Iris pigment epithelial cell (primary cell): ENCODE results near the gene RGS19.

Source experiments
- DNase-seq: peaks from one replicate; pipeline ENCODE4 v3.0.0-alpha.2; 2011; ENCODE audit warnings: low read depth

The RGS19 gene

DNA sequence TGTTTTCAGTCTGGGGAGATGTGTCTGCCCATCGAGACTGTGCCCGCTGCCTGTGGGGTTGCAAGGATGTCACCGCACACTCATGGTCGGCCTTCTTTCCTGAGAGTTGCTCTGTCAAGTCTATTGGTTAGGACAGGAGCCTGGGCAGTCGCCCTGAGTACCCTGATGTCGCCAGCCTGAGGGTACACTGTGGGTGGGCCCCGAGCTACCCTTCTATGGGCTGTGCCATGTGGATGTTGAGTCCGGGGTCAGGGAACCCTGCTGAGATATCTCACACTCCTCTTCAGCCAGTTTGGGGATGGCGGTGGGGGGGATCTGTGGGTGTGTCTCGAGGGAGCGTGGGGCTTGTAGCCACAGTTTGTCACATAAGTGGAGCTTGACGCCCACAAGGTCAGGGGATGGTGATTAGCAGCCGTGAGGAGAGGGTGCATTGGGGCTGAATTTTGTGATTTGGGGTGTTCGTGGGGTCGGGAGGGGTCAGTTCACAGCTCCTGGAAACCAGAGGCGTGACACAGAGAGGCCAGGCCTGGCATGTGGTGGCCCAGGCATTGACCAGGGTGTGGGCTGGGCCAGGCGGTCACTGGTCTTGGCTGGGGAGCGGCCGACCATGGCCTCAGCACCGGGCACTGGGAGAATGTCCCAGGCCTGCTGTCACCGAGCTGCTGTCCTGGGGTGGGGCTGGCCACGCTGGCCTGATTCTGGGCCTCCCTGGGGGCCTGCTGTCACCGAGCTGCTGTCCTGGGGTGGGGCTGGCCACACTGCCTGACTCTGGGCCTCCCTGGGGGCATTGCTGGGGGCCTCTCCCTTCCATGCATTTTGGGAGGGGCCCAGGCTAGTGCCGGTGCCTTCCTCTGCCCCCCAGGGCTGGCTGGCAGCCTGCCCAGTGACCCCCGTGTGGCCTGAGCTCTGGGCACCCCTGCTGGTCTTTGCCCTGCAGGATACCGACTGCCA, 29.7 kb upstream of the RGS19 start:
- no peak for DNase-seq

DNA sequence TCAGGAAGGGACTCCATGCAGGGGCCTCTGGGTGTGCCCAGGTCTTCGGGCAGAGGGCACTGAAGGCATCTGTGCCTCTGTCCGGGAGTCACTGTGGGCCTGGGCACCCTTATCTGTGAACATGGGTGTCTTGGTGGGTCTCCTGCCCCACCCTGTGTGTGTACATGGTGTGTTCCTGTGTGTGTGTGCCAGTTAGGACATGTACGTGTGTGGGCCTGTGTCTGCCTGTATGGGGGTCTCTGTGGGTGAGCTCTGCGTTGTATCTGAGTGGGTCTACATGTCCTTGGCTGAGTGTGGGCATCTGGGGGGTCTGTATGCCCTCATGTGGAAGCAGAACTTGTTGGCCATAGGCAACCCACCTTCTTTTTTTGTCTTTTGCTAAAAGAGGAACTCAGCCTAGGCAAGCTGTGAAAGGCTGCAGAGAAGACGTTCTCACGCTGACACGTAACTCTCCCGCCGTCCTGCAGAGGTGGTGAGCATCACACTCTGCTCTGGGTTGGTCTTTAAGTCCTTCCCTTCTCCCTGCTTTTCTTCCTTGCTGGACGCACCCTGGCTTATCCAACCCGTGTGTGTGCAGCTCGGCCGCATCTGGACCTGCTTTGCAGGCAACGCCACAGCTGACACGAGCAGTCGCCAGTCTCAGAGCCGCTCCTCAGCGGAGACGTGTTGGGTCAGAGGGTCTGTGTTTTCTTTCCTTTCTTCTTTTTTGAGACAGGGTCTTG, 28.6 kb upstream of the RGS19 start:
- no peak for DNase-seq

DNA sequence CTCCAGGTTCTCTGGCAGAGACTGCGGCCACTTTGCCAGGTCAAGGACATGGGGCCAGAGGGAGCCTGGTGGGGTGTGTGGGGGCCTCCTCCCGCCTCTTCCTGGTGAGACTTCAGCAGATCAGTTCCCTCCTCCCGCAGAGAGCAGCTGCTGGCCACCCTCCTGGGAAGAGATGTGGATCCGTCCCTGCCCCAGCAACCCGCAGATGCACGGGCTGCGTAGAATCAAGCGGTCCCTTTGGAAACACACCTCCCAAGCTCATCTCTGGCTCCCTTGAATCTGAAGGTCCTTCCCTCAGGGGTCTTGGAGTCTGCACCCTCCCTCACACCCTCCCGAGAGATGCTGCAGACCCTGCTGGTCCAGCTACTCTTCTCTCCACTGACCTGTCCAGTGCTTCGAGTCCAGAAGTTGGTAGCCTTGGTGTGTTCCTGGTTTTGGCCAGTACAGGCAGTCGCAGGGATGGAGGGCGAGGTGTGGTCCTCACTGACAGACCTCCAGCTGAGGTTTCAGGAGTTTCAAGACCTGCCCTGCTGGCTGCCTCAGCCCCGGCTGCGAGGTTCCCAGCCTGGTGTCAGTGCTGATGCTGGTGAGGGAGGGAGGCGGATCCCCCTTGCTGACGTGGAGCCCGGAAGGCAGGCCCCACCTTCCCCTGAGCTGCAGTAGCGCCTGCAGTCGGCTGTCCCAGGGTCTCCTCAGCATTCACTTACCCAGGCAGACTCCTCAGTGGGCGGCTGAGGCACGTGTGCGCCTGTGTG, 27.8 kb upstream of the RGS19 start, which contains the start of gene NPBWR2:
TSS of gene NPBWR2 (minus strand) at position 585 of the 755 bp plus-strand sequence. CDS start 734 bp downstream, outside the sequence.
- DNase-seq = no peak

GRCh38 chr20:64106435-64106961, 27.2 kb upstream of the RGS19 start:
- DNase-seq = no peak

DNA sequence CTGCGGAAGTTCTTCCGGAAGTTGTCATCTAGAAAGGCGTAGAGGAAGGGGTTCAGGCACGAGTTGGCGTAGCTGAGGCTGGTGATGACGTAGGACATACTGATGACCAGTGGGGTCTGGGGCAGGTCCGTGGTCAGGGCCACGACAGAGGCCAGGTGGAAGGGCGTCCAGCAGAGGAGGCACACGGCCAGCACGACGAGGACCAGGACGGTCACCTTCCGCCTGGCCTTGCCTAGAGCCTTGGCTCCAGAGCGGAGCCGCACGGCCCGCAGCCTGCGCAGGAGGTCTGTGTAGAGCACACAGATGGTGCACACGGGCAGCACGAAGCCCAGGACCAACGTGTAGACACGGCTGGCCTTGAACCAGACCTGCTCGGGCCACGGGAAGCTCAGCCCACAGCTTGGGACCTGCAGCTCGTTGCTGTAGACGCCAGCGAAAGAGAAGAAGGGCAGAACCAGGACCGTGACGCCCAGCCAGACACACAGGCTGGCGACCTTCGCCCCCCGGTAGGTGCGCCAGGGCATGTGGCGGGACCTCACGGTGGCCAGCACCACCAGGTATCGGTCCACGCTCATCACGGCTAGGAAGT, 26.6 kb upstream of the RGS19 start:
- no peak for DNase-seq

DNA sequence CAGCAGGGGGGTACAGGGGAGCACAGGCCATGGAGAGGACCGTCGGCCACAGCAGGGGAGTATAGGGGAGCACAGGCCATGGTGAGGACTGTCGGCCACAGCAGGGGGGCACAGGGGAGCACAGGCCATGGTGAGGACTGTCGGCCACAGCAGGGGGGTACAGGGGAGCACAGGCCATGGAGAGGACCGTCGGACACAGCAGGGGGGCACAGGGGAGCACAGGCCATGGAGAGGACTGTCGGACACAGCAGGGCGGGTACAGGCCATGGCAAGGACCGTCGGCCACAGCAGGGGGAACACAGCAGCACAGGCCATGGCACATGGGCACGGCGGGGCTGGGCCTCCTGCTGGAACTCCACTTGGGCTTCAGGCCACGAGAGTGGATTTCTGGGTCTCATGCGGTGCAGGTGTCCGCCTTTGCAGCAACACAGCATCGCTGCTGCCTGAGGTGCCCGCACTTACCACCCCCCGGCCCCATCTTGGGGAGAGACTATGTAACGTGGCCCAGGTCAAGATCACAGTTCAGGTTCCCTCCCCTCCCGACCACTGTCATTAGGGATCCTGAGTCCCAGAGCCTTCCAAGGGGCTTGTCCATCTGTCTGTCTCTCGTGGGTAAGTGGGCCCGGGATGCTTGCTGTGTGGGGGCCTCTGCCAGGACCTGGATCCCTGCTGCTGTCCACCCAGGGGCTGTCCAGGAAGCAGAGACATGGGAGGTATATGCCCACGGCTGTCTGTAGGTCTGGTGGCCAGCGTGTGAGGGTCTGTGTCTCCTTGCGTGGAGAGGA, 25.5 kb upstream of the RGS19 start:
- no peak for DNase-seq

GRCh38 chr20:64103871-64104666, 24.8 kb upstream of the RGS19 start:
- no peak for DNase-seq

- DNase-seq = no peak
Measured at GRCh38 chr20:64102647-64103354, 23.5 kb upstream of the RGS19 start.

DNA sequence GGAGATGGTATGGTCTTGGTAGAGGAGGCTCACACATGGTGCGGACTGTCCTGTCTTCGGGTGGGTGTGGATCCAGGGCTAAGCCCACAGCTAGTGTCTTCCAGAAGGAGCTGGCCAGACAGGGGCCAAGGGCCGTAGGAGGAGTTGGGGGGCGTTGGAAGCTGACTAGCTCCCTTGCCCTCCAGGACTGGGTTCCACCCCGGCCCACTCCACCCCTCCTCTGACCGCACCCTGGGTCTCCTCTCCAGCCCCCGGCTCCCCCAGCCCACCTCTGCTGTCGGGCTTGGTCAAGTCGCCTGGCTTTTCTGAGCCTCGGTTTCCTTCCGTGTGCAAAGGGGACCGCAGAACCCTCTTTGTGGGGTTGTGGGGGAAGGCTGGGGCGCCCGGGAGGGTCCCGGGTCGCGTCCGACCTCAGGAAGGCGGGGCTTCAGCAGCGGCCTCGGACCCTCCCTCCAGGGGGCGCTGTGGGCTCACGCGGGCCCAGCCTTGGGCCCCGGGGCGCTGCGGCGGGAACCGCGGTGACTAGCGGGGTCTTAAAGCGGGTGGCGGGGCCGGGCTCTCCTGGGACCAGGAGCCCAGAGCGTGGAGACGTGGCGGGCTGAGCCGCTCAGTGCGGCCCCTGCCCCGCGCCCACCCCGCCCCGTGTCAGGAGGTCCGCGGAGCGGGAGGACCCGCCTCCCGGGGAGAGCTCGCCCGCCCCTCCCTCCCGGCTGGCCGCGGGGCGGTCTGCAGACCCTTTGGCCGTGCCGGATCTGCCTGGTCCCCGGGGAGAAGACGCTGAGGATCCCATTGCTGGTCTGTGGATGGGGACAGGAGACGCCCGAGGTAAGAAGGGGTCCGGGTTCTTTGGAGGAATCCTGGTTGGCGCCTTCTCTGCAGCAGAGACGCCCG, 22.7 kb upstream of the RGS19 start:
- DNase-seq = no peak

DNA sequence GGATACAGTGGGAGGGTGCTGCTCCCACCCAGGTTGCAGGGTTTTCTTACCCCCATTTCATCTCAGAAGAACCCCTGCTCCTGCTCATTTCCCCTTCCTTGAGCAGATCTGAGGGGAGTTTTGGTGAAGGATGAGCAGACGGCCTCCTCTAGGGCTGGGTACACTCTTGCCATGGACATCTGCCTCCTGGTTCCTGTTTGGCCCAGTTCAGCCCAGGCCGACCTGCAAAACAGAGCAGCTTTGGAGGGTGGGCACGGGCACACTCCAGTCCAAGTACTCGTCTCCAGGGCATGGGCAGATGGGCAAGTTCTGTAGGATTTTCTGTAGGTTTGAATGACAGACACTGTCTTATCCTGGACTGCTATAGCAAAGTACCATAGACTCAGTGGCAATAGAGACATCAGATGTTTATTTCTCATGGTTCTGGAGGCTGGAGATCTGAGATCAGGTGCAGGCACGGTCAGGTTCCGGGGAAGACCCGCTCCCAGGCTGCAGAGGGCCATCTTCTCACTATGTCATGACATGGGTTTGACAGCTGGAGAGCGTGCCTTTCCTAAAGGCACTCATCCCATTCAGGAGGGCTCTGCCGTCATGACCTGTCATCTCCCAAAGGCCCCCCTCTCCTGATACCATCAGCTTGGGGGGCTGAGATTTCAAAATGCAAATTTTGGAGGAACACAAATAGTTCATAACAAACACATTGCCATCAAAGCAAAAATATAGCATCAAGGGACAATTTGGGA, 21.8 kb upstream of the RGS19 start:
- no peak for DNase-seq

DNA sequence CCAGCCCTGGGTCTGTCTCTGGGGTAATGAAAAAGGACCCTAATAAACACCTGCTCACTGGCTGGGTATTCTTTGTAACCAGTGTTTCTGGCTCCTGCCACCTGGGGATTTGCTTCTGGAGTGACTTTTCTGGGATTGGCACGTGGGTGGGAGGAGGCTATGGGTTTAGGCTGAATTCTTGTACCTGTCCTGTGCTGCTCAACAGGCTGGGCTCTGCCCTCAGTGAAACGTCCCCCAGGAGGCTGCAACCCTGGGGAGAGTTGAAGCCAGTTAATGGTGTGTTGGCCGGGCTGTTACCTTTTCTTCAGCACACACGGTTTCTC, 21.2 kb upstream of the RGS19 start:
- no peak for DNase-seq

- DNase-seq = no peak
Measured at GRCh38 chr20:64099880-64100565, 20.7 kb upstream of the RGS19 start.

DNA sequence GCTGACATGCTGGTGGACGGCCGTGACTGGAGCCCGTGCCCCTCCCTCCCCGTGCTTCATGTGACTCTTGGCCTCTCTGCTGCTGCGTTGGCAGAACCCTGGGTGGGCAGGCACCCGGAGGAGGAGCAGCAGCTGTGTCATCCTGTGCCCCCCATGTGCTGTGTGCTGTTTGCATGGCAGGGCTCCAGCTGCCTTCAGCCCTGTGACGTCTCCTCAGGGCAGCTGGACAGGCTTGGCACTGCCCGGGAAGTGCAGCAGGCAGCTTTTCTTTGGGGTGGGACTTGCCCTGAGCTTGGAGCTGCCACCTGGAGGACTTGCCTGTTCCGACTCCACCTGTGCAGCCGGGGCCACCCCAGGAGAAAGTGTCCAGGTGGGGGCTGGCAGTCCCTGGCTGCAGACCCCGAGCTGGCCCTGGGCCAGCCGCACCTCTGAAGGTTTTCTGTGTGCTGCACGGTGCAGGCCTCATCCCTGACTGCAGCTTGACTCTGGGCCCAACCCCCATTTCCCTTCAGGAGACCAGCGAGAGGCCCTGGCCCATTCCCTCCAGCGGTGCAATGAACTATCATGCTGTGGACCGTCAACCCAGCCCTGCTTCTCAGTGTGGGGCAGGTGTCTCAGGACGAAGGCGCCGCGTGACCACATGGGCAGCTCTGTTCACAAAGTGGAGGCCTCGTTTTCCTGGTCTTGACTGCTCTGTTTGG, 19.9 kb upstream of the RGS19 start:
- no peak for DNase-seq

DNA sequence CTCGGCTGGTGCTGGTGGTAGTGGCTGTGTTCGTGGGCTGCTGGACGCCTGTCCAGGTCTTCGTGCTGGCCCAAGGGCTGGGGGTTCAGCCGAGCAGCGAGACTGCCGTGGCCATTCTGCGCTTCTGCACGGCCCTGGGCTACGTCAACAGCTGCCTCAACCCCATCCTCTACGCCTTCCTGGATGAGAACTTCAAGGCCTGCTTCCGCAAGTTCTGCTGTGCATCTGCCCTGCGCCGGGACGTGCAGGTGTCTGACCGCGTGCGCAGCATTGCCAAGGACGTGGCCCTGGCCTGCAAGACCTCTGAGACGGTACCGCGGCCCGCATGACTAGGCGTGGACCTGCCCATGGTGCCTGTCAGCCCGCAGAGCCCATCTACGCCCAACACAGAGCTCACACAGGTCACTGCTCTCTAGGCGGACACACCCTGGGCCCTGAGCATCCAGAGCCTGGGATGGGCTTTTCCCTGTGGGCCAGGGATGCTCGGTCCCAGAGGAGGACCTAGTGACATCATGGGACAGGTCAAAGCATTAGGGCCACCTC, 19.2 kb upstream of the RGS19 start:
- no peak for DNase-seq

GRCh38 chr20:64096535-64096934, 17.2 kb upstream of the RGS19 start:
- no peak for DNase-seq

GRCh38 chr20:64095927-64096326, 16.6 kb upstream of the RGS19 start:
- no peak for DNase-seq
